Fibroblast of pulmonary artery (primary cell): ENCODE measurements around the gene ANKRD36B.
"Not testable (repeated sequence)": the region's sequence is repeated elsewhere in the genome, so short reads cannot be mapped to it uniquely, and the experiment has no call there.

Experiments
- DNase-seq: peaks from one replicate; pipeline ENCODE4 v3.0.0-alpha.2; 2010; ENCODE audit warnings: low read depth
- H3K4me3 ChIP-seq: replicated peaks from 2 replicates; pipeline ENCODE4 v1.5.1; 2011; ENCODE audit warnings: low read depth, mild to moderate bottlenecking, control low read depth, low read length, moderate library complexity
- TF ChIP-seq, protein P1 (sequence below): IDR thresholded peaks from 2 replicates; pipeline ENCODE4 v1.5.1; 2011; ENCODE audit warnings: mild to moderate bottlenecking, control low read depth, low read length, inconsistent platforms; ENCODE audit errors: missing control alignments

The ANKRD36B gene

DNA sequence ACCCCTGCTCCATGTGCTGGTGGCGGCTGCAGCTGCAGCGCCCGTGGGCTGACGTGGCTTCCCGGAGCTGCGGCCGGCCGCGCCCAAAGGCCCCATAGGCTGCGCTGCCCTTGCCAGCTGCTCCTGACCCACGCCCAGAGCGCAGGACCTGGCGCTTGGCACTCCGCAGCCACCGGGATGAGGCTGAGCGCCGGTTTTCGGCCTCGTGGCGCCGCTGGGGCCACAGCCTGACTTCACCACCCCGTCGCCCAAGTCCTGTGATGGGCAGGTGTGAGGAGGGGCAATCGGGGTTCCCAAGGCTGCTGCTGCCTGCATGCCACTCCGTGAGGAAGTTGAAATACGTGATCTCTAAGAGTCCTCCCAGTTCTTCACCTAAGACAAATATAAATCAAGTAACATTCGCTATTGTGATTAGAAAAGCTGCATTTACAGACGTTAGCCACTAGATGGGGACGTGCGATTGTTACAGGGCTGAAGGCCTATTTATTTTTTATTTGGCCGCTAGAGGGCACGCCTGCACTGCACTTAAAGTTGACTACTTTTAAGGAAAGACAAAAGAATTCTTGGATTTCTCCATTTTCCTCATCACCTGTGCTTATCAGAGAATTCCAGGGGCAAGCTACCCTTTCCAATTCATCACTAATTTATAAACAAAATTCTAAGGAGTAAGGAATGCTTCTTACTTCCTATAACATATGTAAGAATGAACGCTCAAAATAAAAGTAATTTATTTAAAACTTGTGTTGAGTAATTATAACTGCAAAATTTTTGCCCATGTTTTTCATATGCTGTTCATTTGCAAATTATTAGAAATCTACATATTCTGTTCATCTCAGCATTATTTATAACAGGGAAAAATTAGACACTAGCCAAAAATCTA lies 1.1 kb upstream of the ANKRD36B start:
- peak; percentile 90 for DNase-seq
- H3K4me3 ChIP-seq, result peak overlapping the region; percentile 59
- TF ChIP-seq, protein P1, sequence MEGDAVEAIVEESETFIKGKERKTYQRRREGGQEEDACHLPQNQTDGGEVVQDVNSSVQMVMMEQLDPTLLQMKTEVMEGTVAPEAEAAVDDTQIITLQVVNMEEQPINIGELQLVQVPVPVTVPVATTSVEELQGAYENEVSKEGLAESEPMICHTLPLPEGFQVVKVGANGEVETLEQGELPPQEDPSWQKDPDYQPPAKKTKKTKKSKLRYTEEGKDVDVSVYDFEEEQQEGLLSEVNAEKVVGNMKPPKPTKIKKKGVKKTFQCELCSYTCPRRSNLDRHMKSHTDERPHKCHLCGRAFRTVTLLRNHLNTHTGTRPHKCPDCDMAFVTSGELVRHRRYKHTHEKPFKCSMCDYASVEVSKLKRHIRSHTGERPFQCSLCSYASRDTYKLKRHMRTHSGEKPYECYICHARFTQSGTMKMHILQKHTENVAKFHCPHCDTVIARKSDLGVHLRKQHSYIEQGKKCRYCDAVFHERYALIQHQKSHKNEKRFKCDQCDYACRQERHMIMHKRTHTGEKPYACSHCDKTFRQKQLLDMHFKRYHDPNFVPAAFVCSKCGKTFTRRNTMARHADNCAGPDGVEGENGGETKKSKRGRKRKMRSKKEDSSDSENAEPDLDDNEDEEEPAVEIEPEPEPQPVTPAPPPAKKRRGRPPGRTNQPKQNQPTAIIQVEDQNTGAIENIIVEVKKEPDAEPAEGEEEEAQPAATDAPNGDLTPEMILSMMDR, result peak; percentile 80

DNA sequence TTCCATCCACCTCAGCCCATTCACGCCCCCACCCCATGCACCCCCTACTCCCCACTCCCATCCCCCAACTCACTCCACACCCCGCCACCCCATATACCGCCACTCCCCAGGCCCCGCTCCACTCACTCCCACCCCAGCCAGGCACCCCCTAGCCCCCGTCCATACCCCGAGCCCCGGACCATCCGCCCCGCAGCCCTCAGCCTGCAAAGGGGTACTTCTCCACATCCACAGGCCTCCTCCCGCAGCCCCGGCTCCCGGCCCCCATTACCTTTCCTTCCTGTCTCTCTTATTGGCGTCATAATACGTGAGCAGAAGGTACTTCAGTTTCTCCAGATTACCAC lies 450 bp downstream of the ANKRD36B start:
- DNase-seq, result not testable (repeated sequence)
- H3K4me3 ChIP-seq, result peak overlapping the region; percentile 62

DNA sequence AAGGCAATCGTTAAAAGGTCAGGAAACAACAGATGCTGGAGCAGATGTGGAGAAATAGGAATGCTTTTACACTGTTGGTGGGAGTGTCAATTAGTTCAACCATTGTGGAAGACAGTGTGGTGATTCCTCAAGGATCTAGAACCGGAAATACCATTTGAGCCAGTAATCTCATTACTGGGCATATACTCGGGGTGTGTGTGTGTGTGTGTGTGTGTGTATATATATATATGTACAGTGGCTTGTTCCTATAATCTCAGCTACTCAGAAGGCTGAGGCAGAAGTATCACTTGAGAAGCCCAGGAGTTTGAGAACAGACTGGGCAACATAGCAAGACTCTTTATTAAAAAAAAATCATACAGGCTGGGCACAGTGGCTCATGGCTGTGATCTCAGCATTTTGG lies 24.0 kb downstream of the ANKRD36B start:
- not testable (repeated sequence) for H3K4me3 ChIP-seq, DNase-seq

DNA sequence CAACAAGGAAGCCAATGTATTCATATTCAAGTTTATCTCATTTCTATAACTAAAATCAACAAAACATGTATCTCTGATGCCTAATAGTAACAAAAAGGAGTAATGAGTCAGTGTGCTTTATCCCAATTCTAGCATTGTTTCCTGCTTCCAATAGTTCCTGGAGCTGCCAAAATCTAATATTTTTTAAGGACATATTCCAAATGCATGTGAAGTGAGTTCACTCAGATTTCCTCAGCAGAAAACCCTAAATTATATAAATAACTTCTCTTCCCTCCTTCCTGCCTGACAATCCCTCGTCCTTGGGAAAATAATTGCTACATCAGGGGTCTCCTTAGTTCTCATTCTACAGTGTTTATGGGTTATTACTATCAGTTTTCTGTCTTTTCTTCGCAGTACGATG lies 37.3 kb downstream of the ANKRD36B start:
- DNase-seq, result peak; percentile 44
- H3K4me3 ChIP-seq, result not testable (repeated sequence)

DNA sequence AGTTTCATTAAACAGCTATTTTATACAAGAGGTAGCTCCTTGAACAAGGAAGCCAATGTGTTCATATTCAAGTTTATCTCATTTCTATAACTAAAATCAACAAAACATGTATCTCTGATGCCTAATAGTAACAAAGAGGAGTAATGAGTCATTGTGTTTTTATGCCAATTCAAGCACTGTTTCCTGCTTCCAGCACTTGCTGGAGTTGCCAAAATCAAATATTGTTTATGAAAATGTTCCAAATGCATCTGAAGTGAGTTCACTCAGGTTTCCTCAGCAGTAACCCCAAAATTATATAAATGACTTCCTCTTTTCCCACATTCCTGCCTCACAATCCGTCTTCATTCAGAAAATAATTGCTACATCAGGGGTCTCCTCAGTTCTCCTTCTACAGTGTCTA lies 39.2 kb downstream of the ANKRD36B start:
- DNase-seq, result peak; percentile 49
- not testable (repeated sequence) for H3K4me3 ChIP-seq

DNA sequence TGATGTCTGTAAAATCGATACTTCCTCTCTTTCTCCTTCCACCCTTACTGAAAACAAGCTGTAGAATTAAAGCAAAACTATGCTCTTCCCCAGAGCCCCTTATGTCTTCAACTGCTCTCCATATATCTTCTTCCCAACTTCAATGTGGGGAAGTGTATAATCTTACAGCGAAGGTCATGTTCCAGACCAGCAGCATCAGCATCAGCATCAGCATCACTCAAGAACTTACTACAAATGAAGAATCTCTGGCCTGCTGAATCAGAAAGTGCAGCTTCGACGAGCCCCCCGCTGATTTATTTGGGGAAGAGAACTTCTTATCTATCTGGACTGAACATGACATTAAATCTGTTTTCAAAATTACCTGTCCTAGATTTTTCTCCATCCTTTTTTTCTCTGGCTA lies 40.6 kb downstream of the ANKRD36B start:
- not testable (repeated sequence) for DNase-seq, H3K4me3 ChIP-seq

DNA sequence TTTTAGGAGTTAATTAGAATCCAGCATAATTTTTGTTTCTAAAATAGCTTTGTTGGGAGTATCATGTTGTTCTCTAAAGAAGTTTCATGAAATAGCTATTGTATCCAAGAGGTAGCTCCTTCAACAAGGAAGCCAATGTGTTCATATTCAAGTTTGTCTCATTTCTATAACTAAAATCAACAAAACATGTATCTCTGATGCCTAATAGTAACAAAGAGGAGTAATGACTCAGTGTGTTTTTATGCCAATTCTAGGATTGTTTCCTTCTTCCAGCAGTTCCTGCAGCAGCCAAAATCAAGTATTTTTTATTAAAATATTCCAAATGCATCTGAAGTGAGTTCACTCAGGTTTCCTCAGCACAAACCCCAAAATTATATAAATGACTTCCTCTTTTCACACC lies 41.1 kb downstream of the ANKRD36B start:
- peak; percentile 28 for DNase-seq
- H3K4me3 ChIP-seq, result not testable (repeated sequence)

DNA sequence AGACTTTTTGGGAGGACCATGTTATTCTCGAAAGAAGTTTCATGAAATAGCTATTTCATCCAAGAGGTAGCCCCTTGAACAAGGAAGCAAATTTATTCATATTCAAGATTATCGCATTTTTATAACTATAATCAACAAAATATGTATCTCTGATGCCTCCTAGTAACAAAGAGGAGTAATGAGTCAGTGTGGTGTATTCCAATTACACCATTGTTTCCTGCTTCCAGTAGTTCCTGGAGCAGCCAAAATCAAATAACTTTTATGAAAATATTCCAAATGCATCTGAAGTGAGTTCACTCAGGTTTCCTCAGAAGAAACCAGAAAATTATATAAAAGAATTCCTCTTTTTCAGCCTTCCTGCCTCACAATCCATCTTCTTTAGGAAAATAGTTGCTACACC lies 43.0 kb downstream of the ANKRD36B start:
- peak; percentile 35 for DNase-seq
- H3K4me3 ChIP-seq, result no peak overlapping the region
- TF ChIP-seq, protein P1, result no peak

DNA sequence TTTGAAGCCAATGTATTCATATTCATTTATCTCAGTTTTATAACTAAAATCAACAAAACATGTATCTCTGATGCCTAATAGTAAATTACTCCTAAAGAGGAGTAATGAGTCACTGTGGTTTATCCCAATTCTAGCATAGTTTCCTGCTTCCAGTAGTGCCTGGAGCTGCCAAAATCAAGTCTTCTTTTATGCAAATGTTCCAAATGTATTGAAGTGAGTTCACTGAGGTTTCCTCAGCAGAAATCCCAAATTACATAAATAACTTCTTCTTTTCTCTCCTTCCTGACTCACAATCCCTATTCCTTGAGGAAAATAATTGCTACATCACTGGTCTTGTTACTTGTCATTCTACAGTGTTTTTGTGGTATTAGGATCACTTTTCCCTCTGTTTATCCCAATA lies 44.8 kb downstream of the ANKRD36B start:
- peak; percentile 10 for DNase-seq
- H3K4me3 ChIP-seq, result not testable (repeated sequence)

DNA sequence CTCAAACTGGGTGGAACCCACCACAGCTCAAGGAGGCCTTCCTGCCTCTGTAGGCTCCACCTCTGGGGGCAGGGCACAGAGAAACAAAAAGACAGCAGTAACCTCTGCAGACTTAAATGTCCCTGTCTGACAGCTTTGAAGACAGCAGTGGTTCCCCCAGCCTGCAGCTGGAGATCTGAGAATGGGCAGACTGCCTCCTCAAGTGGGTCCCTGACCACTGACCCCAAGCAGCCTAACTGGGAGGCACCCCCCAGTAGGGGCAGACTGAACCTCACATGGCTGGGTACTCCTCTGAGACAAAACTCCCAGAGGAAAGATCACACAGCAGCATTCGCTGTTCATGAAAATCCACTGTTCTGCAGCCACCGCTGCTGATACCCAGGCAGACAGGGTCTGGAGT lies 63.8 kb downstream of the ANKRD36B start:
- DNase-seq, H3K4me3 ChIP-seq: not testable (repeated sequence)

DNA sequence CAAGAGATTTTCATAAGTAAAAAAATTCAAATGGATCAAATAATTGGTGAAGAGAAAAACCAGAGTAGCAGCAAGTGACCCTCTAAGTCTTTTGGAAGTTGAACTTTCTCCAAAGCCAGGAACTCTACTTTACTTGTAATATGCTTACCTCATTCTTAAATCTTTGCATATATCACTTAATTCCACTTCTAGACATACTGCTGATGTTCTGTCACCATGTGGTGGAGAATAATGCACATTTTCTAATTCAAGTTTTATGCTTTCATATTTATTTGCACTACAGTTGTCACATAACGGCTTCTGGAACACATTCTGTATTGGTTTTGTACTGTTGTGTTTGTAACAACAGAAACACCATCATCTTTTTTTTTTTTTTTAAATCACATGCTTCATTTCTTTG lies 65.9 kb downstream of the ANKRD36B start:
- not testable (repeated sequence) for H3K4me3 ChIP-seq, DNase-seq

DNA sequence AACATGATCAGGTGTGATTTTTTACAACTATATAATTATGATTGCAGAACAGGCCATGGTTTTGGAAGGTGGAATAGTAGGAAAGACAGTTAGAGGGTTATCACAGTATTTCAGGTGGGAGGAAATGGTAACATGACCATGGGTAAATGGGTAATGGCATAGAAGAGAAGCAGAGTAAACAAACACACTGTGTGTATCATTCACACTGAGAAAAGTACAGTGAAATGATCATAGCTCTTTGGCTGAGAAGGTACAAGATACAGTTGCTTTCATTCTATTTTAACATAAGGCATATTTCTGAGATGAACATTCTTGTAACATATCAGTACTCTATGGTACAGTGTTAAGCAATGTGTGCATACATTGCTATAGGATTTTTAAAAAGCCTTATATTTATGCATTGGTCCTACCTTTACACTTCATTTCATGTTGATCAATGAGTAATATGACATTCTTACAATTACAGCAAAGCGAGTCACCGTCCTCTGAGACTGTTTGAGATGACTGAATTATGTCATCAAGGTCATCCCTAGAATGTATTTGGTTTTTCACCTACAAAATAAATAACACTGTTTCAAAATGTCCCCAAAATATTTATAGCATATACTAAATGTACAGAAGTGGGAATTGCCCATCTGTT lies 66.6 kb downstream of the ANKRD36B start:
- not testable (repeated sequence) for H3K4me3 ChIP-seq, DNase-seq

DNA sequence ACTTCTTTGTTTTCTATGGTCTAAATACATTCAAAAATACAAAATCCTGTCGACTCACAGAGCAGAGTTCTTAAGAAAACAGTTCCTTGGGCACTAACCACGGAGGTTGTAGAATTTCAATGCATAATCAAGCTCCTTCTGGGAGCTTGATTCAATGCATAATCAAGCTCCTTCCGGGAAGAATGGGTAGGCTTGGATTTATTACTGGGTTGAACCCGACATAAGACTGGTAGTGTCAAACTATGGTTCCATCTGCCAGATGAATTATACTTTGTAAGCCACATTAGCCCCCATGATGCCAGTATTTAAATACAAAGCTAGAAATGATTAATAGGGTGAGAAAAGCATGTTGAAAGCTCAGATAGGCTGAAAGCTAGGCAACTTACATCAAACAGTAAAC lies 94.0 kb downstream of the ANKRD36B start:
- DNase-seq, H3K4me3 ChIP-seq: not testable (repeated sequence)

DNA sequence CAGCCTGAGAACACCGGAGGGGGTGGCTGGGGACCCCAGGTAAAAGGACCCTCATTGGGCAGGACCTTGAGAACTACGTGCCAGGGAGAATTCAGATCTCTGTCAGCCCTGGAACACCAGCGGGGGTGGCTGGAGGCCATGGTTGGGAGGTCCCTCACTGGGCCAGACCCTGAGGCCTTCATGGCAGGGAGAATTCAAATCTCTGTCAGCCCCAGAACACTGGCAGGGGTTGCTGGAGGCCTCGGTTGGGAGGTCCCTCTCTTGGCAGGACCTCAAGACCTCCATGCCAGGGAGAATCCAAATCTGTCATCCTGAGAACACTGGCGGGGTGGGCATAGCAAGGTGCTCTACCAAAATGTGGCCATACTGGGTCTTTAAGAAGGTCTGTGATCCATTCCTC lies 99.5 kb downstream of the ANKRD36B start:
- DNase-seq, result not testable (repeated sequence)

More for the DNA sequence above, 99.5 kb downstream of the ANKRD36B start:
- not testable (repeated sequence) for H3K4me3 ChIP-seq
